Right lobe of liver (tissue), 4 donors: Measurements from ENCODE around the gene SLC9A3.

Experiments used
- POLR2A ChIP-seq: fragments of 450-650 bp; IDR thresholded peaks from one replicate; pipeline ENCODE4 v1.6.1; 2017; ENCODE audit warnings: antibody characterized with exemption, mild to moderate bottlenecking
- TF ChIP-seq, protein P1 (sequence below), 4 donors: fragments of 200-600 bp in 3 of 4; fragments of 450-650 bp in 1 of 4; IDR thresholded peaks; one replicate each; pipeline versions ENCODE4 v1.5.1 to v1.8.0; 2016 to 2022; ENCODE audit warnings: antibody characterized with exemption in 4 of 4, mild to moderate bottlenecking in 2 of 4
- donor health status: DM: no; HTN: no; CAD: no.
- donor health status: DM: no; HTN: no; CAD: no.
- donor health status: DM: no; HTN: yes; CAD: no.

DNA sequence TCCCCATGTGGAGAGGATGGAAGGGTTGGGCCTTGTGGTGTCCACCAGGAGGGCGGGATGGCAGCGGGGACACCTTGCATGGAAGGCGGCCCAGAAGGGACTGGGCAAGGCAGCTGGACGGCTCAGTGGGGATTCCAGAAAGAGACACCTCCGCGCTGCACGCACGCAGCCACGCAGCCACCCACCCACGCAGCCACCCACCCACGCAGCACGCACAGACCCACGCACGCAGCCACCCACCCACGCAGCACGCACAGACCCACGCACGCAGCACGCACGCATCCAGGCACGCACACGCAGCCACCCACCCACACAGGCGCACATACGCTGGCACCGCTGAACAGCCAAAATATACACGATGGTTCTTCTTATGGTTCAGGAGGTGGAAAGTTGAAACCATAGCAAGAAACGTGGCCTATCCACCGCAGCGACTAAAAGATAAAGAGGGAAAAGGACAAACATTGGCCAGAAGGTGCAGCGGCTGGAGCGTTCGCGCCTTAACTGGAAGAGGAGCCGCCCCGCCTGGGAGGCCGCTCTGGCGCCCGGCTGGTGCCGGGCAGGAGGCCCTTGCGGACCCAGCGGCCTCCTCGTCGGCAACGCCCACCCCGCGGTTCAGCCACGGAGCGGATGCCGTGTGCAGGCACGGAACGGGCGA lies 103.5 kb downstream of the SLC9A3 start:
- TF ChIP-seq, protein P1, sequence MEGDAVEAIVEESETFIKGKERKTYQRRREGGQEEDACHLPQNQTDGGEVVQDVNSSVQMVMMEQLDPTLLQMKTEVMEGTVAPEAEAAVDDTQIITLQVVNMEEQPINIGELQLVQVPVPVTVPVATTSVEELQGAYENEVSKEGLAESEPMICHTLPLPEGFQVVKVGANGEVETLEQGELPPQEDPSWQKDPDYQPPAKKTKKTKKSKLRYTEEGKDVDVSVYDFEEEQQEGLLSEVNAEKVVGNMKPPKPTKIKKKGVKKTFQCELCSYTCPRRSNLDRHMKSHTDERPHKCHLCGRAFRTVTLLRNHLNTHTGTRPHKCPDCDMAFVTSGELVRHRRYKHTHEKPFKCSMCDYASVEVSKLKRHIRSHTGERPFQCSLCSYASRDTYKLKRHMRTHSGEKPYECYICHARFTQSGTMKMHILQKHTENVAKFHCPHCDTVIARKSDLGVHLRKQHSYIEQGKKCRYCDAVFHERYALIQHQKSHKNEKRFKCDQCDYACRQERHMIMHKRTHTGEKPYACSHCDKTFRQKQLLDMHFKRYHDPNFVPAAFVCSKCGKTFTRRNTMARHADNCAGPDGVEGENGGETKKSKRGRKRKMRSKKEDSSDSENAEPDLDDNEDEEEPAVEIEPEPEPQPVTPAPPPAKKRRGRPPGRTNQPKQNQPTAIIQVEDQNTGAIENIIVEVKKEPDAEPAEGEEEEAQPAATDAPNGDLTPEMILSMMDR (IDR thresholded peaks at IDR 0.05): no peak
- TF ChIP-seq POLR2A: no peak
